HG02943 (cell line): ENCODE data around the gene SPIN1.

Experiments used
- ATAC-seq: cut with Tn5 transposase; IDR thresholded peaks from one replicate; pipeline ENCODE4 v1.9.1; 2021; ENCODE audit warnings: mild to moderate bottlenecking, low read depth, moderate library complexity; ENCODE audit not compliant: unreplicated experiment

The SPIN1 gene

GRCh38 chr9:88481933-88482332 is 93.7 kb downstream of the SPIN1 start:
- ATAC-seq = no peak

- no peak for ATAC-seq
Observed at GRCh38 chr9:88488166-88488565, 99.9 kb downstream of the SPIN1 start.

DNA sequence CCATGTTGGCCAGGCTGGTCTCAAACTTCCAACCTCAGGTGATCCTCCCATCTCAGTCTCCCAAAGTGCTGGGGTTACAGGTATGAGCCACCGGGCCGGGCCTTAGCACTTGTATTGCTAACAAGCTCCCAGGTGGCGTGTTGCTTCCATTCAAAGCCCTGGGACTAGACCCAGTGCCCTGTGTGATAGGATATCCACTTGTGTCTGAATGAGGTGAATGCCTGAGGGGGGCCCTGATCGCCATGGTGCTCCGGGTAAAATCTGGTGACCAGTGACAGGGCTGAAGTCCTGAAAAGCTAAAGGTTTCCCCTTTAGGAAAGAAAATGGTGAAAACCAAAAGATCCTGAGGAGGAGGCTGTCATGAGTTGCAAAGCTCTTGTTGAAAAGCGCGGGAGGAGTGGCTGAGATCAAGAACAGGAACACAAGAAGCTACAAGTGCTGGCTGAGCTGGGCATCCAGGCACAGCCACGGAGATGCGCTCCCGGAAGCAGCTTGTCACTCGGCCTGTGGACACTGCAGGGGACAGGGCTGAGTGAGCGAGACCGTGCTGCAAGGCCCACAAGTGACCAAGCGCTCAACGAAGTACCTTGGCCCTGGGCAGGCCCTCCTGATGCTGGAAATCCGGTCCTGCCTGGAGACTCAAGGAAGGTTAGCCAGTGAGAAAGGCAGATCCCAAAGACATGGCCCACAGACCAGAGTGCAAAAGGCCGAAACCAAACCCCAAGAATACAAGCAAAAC is 106.9 kb downstream of the SPIN1 start:
- ATAC-seq = no peak

GRCh38 chr9:88497224-88497623 is 109.0 kb downstream of the SPIN1 start:
- ATAC-seq = no peak

DNA sequence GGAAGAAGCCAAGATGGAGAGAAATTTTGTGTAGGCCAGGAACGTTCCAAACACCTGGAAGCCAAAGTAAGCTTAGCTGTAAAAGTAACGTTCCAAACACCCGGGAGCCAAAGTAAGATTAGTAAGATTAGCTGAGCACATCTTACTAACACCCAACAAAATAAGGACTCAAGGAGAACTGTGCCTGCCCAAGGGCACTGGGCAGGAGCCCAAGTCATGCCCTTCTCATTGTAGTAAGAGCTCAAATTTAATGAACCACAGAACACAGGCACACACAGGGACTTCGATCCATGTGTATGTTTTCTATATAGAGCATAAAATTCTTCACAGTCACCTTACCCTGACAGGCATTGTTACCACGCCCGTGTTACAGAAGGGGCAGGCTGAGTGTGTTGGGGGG is 110.6 kb downstream of the SPIN1 start:
- no peak for ATAC-seq

GRCh38 chr9:88501086-88501485 is 112.8 kb downstream of the SPIN1 start:
- no peak for ATAC-seq

DNA sequence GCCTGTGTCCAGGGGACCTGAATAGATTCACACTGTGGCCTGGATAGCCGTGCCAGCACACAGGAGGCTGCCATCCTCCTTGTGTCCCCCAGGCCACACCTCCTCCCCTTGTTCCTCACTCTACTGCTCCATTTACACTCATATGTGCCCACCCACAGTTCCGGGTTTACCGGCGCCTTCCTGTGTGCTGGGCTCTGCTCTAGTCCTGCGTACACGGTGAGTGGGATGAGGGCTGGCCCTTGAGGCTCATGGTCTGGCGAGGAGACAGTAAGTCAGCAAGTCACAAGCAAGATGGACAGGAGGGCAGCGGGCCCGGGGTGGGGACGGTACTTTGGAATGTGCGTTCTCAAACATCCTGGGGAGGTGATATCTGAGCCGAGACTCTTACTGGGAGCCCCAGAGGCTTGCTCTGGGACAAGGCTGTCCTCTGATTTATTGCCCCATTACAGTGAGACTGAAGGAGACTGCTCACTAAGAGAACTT is 114.3 kb downstream of the SPIN1 start:
- no peak for ATAC-seq

DNA sequence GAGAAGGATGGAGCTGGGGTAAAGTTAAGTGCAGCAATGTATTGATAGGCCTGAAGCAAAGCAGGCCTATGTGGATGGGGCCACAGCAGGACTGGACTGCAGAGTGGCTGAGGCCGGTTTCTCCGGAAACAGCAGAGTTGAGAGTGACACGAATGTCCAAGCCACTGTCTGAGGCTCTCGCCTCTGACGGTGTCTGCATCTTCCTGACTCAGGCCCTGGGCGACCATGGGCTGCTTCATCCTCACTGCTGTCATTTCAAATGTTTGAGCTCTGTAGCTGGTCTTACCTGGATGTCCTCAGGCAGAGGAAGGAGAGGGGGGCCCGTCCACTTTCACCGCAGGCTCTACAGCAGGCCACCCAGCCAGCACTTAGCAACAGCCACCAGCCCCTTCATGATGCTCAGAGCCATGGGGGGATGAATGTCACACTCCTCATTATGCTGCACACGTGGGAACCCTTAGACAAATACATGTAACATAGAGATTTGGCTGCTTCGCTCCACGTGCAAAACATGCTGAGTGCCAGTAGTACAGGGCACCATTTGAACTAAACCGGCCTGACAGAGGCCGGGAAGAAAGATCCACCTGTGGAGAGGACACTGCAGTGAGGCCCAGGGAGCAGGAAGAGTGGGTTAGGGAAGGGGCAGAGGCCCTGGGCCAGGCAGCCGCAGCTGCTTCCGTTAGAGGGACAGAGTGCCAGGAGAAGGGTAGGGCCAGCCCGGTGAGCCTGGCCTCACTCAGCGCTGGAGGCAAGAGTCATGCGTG is 115.0 kb downstream of the SPIN1 start:
- no peak for ATAC-seq

- ATAC-seq = no peak
Observed at GRCh38 chr9:88503845-88504764, 115.9 kb downstream of the SPIN1 start.

- ATAC-seq = no peak
Observed at GRCh38 chr9:88508326-88508725, 120.1 kb downstream of the SPIN1 start.

DNA sequence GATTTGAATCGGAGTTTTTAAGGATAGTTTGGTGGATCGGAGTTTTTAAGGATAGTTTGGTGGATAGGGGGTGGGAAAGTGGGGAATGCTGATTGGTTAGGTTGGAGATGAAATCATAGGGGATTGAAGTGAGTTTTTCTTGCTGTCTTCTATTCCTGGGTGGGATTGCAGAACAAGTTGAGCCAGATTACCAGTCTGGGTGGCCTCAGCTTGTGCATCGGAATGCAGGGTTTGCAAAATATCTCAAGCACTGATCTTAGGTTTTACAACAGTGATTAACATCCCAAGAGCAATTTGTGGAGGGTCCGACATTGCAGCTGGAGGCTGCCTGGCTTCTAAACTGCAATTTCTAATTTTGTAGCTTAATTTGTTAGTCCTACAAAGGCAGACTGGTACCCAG is 123.7 kb downstream of the SPIN1 start:
- ATAC-seq = no peak

- ATAC-seq = no peak
Observed at GRCh38 chr9:88514247-88514646, 126.0 kb downstream of the SPIN1 start.

DNA sequence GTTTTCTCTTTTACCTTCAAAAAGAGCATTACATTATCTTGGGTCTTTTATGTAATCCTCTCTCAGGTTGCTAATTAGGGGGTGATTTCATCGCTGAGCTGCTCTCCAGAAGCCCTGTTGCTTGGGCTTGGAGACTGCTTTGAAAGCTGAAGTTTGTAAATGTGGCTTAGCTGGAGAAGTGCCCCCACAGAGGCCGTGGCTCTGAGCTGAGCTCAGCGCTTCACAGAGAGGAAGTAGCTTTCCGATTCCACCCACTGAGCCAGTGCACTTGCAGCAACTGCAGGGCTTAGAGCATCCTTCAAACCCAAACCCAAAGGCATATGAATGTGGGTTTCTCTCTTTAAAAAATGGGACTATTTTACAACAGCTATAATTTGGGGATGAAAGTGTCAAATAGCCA is 133.1 kb downstream of the SPIN1 start:
- no peak for ATAC-seq

DNA sequence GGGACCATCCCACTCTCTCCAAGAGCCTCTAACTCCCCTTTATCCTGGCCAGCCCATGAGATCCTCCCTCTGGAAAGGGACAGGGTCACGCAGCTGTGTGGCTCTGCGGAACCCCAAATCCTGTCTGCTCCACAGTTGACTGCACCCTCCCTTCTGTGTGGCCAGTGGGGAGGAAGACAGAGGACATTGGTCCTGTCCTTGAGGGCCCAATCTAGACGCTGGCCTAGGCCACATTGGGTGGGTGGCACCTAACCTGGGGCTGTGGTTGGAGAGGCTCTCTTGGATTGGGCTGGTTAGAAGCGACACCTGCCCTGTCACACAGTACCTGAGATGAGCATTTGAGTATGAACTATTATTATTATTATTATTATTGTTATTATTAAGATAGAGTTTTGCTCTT is 134.1 kb downstream of the SPIN1 start:
- ATAC-seq = no peak

DNA sequence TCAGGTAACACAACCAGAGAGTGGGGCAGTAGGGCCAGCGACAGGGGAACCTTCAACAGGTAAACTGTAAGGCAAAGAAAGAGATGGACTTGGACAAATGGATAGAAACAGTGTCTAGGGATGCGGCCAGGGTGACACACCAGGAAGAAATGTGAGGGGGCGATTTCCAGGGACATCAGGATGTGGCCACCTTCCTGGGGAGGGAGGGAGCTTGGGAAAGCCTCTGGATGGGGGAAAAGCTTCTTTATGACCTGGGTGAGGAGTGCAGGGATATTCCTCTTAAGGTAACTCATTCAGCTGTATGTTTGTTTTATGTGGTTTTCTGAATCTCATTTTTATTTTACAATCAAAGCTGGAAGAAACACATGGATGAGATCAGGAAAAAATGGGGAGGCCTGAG is 134.8 kb downstream of the SPIN1 start:
- no peak for ATAC-seq

DNA sequence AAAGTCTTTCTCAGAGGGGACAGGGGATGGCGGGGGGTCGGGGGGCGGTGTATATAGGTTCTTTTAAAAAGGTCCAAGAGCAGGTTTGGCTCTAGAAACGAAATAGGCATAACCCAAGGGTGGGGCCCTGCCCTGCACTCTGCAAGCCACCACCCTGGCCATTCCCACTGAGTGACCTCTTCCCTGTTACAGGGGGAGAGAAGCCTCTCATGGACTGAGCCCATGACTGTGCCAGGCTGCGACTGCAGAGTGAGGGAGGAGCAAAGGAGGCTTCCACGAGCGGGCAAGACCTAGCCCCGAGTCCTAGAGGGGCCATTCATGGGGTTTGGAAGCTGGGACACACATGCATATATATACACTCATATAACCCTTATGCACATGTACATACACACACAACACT is 136.7 kb downstream of the SPIN1 start:
- no peak for ATAC-seq

DNA sequence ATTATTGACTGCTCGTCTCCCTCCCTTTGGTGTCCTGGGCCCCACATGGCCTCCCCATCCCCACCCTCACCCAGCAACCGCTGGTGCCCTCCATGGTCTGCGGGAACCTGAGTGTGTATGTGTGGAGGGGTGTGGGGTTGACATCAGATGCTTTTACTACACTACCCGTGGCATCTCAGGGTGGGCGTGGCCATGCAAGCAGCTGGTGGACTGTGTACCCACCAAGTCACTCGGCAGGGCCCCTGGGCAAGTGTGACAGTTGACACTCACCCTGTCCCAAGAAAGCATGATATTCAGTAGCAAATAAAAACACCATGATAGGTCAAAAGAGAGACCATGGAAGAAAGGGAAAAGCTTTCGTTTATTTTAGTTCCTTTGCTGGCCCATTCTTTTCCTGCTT is 139.4 kb downstream of the SPIN1 start:
- ATAC-seq = no peak
